Measurements from ENCODE around the gene MAN2B2.

GRCh38 chr4:6573986-6574746 lies 823 bp upstream of the MAN2B2 start:
- TF ChIP-seq POLR2A (IDR thresholded peaks at IDR 0.05) (no peak), CTCF (IDR thresholded peaks at IDR 0.05) (no peak)
